SW480 (cell line): ENCODE measurements around the gene MPP3.

Experiments
- DNase-seq: peaks from one replicate; pipeline ENCODE4 v3.0.0-alpha.2; 2016; ENCODE audit warnings: low spot score

MPP3 gene

GRCh38 chr17:43772877-43773648, 59.9 kb downstream of the MPP3 start:
- DNase-seq, result no peak

DNA sequence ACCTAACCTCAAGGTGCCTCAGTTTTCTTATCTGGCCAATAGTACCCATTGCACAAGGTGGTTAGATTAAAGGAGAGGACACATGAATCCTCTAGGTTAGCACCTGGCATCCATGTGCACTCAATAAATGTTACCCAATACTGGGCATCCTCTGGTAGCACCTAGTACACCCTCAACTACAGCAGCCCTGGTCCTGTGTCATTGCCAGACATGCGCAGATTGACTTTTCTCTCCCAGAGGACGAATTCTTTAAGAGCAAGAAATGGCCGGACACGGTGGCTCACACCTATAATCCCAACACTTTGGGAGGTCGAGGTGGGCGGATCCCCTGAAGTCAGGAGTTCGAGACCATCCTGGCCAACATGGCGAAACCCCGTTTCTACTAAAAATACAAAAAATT, 61.5 kb downstream of the MPP3 start:
- no peak for DNase-seq

DNA sequence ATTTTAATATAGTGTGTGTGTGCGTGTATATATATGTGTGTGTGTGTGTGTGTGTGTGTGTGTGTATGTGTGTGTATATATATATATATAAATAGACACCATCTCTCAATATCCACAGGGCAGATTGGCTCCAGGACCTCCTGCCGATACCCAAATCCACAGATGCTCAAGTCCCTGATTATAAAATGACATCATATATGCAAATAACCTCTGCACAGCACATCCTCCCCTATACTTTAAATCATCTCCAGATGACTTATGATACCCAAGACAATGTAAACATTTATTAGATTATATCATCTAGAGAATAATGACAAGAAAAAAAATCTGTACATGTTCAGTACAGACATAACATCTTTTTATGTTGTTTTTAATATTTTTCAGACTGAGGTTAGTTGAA, 62.0 kb downstream of the MPP3 start:
- no peak for DNase-seq

DNA sequence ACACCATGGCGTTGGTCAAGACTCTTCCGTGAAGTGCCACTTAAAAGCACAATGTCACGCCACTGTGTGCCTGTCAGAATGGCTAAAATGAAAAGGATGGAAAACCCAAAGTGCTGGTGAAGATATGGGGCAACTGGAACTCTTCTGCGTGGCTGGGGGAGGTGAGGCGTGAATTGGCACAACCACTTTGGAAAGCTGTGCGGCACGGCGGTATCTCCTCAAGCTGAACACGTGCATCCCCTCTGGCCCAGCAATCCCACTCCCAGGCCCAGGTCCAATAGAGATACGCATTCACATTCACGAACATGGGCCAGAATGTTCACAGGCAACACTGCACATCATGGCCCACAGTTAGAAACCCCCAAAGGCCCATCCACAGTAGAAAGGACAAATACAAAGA, 63.1 kb downstream of the MPP3 start:
- DNase-seq, result no peak

DNA sequence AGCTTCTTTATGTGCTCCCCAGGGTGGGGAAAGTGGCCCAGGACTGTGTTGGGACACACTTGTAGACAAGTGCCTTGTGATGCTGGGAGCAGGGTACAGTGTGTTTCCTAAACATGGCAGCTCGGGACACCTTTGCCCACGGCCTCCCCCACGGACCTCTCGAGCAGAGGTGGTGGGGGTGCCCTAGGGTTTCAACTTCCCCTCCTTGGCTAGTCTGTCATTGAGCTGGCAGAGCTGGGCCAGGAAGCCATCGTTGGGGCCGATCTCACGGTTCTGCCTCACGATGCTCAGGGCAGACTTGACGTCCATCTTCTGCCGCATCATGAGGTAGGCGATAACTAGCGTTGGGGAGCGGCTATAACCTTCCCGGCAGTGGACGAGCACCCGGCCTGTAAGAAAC, 63.5 kb downstream of the MPP3 start:
- no peak for DNase-seq

GRCh38 chr17:43768943-43769342, 64.0 kb downstream of the MPP3 start:
- no peak for DNase-seq

DNA sequence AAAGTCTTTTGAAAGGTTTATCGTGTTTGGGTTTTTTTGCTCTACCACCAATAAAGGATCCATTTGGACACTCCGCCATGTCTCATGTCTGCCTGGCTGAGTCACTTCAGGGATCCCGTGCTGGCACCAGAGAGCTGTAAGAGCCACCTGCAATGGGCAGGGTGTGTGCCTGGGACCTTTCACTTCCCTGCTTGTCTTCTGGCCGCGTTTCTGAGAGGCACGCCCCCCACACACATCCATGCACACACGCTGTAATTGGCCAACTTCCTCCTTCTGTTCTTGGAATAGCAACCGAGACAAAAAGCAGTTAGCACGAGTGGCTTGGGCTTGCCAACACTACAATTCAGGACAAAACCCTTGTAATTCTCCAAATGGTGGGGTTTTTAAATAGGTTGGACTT, 64.6 kb downstream of the MPP3 start:
- no peak for DNase-seq

- no peak for DNase-seq
These were observed 65.3 kb downstream of the MPP3 start for GRCh38 chr17:43767713-43768059.

DNA sequence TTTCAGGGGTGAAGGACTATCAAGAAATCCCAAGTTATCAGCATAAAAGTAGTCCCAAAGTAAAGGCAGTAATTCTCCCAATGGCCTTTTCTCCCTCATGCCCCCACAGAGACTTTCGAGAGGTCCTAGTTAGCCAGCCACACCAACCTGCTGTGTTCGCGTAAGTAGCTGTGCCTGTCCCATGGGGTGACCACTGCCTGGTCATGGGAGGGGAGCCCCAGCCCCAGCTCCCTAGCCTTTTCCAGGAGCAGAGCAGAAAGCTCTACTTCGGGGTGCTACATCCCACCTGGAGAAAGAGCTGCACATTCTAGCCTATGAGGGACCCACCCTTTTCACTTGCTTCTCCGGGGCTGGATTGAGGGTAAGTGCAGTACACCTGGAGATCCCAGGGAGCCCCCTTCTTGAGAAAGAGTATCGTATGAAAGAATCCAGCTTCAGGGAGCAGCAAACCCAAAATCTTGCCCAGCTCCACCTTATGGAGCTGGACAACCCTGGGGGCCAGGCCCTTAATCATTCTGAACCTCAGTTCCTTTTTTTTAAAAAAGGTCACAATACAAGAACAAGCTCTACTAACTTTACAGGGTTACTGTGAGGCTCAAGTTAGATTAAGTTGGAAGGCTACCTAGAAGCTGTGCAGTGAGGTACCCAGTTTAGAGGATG, 65.8 kb downstream of the MPP3 start:
- DNase-seq, result no peak

DNA sequence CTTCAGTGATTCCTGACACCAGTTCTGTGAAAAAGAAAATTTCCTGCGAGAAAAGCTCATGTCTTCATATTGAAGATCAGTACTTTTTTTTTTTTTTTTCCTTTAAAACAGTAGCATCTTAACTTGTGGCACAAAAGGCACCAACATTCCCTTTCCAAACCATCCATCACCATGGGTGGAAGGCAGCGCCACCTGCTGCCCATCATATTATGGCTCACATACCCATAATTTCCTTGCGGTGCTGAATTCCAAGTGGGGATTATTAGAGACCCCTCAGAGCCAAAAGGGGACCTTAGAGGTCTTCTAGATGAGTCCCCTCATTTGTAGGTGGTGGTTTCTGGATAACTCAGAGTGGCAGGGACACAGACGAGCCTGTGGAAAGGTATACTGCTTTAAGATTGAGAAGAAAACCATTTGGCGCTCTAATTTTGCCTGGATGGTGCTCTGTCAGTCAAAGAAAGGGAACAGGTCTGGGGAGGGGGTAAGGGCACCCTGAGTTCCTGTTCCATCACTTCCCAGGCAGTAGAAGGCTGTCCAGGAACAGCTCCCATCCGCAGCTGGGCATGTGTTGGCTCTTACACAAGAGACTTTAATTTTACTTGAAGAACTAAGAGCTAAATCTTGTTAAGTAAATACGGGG, 66.4 kb downstream of the MPP3 start:
- peak; percentile 31 for DNase-seq

DNA sequence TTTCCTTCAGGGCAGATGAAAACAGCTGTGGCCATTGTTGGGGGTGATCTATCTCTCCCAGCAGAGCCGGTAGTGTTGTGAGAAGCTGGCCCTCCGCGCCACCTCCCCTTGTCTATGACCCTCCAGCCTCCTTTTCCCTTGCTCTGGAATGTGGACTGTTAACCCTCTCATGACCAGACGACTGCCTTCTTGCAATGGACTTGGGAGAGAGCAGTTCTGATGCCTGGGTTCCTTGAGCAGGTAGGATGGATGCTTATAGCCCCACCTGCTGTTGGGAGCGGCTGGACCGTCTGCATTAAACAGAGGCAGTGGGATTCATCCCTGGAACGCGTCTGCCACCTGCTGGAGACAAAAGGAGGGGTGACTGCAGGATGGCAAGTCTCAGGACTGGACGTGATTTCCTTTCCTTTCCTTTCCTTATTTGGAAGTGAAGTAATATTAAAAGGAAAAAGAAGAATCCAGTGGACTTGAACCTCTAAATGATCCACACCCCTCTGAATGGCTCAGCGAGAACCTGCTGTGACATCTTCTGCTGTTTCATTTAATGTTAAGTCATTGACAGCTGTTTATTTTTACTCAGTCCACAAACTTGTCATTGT, 72.6 kb downstream of the MPP3 start:
- peak; percentile 84 for DNase-seq

DNA sequence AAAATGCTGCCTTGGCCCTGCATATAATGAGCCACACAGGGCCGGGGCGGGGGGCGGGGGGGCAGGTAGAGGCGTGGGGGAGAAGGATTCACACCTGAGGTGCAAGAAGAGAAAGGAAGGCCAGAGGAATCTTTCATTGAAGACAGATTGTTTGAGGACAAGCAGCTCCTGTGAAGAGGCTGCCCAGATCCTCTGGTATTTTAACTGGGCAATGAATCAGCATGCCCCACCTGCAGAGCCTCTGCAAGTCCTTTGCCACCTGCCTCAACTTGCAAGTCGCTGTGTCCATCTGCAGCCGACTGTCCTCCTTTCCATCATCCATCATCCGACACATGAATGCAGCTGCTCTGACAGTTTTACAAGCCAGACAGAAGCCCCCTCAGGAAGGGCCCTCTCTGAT, 73.1 kb downstream of the MPP3 start:
- DNase-seq, result peak; percentile 36

- no peak for DNase-seq
These were observed 74.3 kb downstream of the MPP3 start, which contains the start of gene SOST for GRCh38 chr17:43758497-43759174. TSS of gene SOST (minus strand) at chr17:43758791. CDS start at chr17:43758741, 50 bp downstream.

DNA sequence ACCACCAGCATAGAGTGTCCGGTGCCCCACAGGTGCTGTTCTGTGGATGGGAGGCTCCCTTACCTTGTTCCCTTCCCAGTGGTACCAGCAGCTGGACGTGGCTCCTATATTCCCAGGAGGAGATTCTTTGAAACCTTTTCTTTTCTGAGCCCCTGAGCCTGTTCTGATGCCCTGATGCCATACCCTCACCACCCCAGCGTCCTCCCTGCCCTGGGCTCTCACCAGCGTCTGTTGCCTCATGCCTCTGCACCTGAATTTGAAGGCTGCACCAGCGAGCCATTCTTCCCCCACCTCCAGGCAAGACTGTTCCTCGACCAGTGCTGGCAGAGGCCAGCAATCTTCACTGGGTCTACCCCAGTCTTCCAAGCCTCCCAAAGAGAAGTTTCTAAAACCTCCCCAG, 74.9 kb downstream of the MPP3 start:
- no peak for DNase-seq

DNA sequence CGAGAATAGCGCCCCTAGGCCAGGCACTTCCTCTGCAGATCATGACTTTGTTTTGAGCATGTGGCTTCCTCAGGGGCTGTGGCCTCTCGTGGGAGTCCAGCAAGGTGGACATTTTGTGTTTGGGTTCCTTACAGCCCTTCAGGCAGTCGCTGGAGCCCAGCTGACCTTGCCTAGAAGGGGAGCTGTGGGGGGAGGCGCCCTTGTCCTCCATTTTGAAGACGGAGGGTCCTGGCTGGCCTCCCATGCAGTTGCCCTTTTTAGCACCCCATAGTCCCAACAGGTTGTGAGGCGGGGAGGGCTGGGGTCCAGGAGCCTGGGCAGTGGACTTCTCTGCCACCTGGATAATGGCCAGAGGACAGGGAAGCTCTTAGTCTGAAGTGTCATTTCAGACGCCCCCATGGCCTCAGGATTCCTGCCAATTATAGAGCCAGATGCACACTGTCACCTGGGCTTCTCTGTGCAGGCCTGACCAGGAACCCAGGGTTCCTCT, 75.7 kb downstream of the MPP3 start:
- DNase-seq, result no peak

GRCh38 chr17:43756201-43756600, 76.7 kb downstream of the MPP3 start:
- no peak for DNase-seq

DNA sequence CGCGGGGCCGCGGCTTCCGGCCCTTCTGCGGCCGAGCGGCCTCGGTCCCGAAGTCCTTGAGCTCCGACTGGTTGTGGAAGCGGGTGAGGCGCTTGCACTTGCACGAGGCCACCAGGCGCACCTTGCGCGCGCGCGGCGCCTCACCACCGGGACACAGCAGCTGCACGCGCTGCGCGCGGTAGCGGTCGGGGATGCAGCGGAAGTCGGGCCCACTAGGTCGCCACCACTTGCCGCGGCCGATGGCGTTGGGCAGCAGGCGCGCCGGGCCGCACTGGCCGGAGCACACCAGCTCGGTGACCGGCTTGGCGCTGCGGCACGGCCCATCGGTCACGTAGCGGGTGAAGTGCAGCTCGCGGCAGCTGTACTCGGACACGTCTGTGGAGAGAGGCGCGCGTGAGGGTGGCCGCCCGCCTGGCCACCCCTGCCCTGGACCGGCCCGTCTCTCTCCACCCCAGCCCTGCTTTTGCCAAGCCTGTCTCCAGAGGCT, 77.5 kb downstream of the MPP3 start:
- DNase-seq, result no peak

- DNase-seq, result no peak
These were observed 78.0 kb downstream of the MPP3 start for GRCh38 chr17:43754947-43755346.

DNA sequence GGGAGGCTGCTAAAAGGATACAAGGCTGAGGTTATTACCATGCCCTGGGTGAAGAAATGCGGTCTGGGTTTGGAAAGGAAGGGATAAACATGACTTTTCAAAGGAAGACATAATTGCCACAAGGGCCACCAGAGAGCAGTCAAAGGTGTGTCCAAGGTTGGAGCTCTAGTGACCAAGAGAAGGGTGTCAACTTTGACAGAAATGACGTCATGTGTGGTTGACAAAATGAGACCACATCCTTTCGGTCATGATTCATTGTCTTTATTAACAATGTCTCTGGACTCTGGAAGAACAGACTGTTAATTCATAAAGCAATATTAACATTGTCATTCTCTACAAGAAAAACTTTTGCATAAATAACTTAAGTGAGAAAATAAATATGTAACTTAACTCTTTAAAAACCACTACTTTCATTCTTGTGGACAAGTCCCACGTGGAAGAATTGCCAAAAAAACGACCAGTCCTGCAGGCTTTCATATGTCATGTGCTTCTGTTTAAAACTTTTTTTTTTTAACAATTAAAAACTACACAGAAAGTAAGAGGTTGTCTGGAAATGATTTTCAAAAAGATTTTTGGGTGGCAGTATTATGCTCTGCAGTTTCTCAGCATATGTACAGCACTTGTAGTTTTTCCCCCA, 79.3 kb downstream of the MPP3 start:
- peak; percentile 90 for DNase-seq
